K562 (cell line): ENCODE data around the gene TRMT2A. TPM values are rescaled to one million over a fixed set of nuclear protein-coding genes. Genes with fewer than 3 reads are reported as not detected.

Experiments used
- CLOCK ChIP-seq: fragments of 250-450 bp; sonication (Bioruptor Pico); IDR thresholded peaks from 2 replicates; pipeline ENCODE4 v1.4.0; 2020; ENCODE audit warnings: mild to moderate bottlenecking, moderate library complexity, borderline replicate concordance
- CTCF ChIP-seq, 3 experiments: IDR thresholded peaks in 2 of 3; conservative IDR thresholded peaks in 1 of 3; 2 replicates each; pipeline ENCODE4 v1.5.1; 2011 to 2012; ENCODE audit warnings: low read length in 3 of 3, mild to moderate bottlenecking in 3 of 3, control low read depth in 2 of 3, improper control_type of control experiment in 1 of 3, inconsistent platforms in 1 of 3, low read depth in 1 of 3, mixed read lengths in 1 of 3, moderate library complexity in 1 of 3; ENCODE audit not compliant: insufficient read depth in 2 of 3
- ILF3 ChIP-seq: fragments of 450-650 bp; IDR thresholded peaks from 2 replicates; pipeline ENCODE4 v1.6.1; 2018; ENCODE audit warnings: antibody characterized with exemption, mild to moderate bottlenecking, moderate library complexity, borderline replicate concordance
- NCOA2 ChIP-seq, 2 experiments: fragments of 450-650 bp; IDR thresholded peaks; 2 replicates each; pipeline ENCODE4 v1.6.1; 2018; ENCODE audit warnings: mild to moderate bottlenecking in 2 of 2, moderate library complexity in 1 of 2; ENCODE audit not compliant: partially characterized antibody in 2 of 2
- NFIC ChIP-seq: fragments of 450-650 bp; IDR thresholded peaks from 2 replicates; pipeline ENCODE4 v1.6.1; 2017; ENCODE audit warnings: mild to moderate bottlenecking, inconsistent platforms
- OTX1 ChIP-seq: fragments of 450-650 bp; formaldehyde crosslinking; IDR thresholded peaks from 2 replicates; pipeline ENCODE4 v1.4.0; 2022; ENCODE audit warnings: mild to moderate bottlenecking
- PHB ChIP-seq: fragments of 250-450 bp; sonication (Bioruptor Pico); IDR thresholded peaks from 2 replicates; pipeline ENCODE4 v1.5.0; 2021
- RBM25 ChIP-seq: fragments of 200-400 bp; formaldehyde crosslinking; IDR thresholded peaks from 2 replicates; pipeline ENCODE4 v1.6.1; 2018; ENCODE audit warnings: low read length, low read depth, moderate library complexity; ENCODE audit not compliant: severe bottlenecking
- RFX5 ChIP-seq: IDR thresholded peaks from 2 replicates; pipeline ENCODE4 v1.6.1; 2011; ENCODE audit warnings: low read depth, mild to moderate bottlenecking, improper control_type of control experiment, low read length
- SMARCC2 ChIP-seq: fragments of 450-650 bp; IDR thresholded peaks from 2 replicates; pipeline ENCODE4 v1.6.1; 2017; ENCODE audit warnings: antibody characterized with exemption, moderate library complexity, mild to moderate bottlenecking, low read depth
- SREBF1 ChIP-seq: fragments of 150-350 bp; IDR thresholded peaks from 2 replicates; pipeline ENCODE4 v1.6.1; 2014; ENCODE audit warnings: antibody characterized with exemption, low read depth, low read length, borderline replicate concordance
- THAP7 ChIP-seq: fragments of 250-450 bp; sonication (Bioruptor Pico); IDR thresholded peaks from 2 replicates; pipeline ENCODE4 v1.5.0; 2021
- TSHZ1 ChIP-seq: fragments of 250-450 bp; sonication (Bioruptor Pico); IDR thresholded peaks from 2 replicates; pipeline ENCODE4 v1.4.0; 2020; ENCODE audit warnings: mild to moderate bottlenecking, moderate library complexity
- XRCC4 ChIP-seq: IDR thresholded peaks from one replicate; pipeline ENCODE4 v1.6.1; 2011; ENCODE audit not compliant: insufficient read depth, insufficient read length; ENCODE audit errors: extremely low read depth
- ZNF133 ChIP-seq: fragments of 250-450 bp; sonication (Bioruptor Pico); IDR thresholded peaks from 2 replicates; pipeline ENCODE4 v1.4.0; 2020; ENCODE audit warnings: mild to moderate bottlenecking
- ZNF740 ChIP-seq, 3 experiments: fragments of 200-800 bp in 1 of 3; sonication (Bioruptor generic) in 1 of 3; sonication (generic) in 1 of 3; formaldehyde crosslinking in 1 of 3; IDR thresholded peaks; 2 replicates each; pipeline versions ENCODE4 v1.6.1 to v1.8.0; 2016 to 2022; ENCODE audit warnings: mild to moderate bottlenecking in 2 of 3, missing compliant biosample characterization in 2 of 3, missing genetic modification characterization in 2 of 3, missing genetic modification reagents in 1 of 3
- ZNF77 ChIP-seq: fragments of 250-450 bp; sonication (Bioruptor Pico); IDR thresholded peaks from 2 replicates; pipeline ENCODE4 v1.5.0; 2020
- polyA plus RNA-seq, 8 experiments: library from polyadenylated mRNA; depleted of rRNA in 4 of 8; stranded (reverse) in 5 of 8; unstranded in 3 of 8; fragments of >200 nt; fragmentation: Nextera tagmentation in 2 of 8; fragmentation: Illumina TruSeq in 1 of 8; extraction: Ambion mirVana in 2 of 8; extraction: Trizol in 1 of 8; gene quantifications; 2 replicates each; pipeline versions ENCODE4 v1.2.1 to v1.2.3, GENCODE V29; 2011 to 2014; ENCODE audit warnings: inconsistent platforms in 1 of 8, missing spikeins in 1 of 8
- total RNA-seq, 7 experiments: library from RNA; depleted of rRNA in 6 of 7; stranded (reverse); fragments of >200 nt in 6 of 7; fragmentation: Illumina TruSeq in 2 of 7; extraction: Trizol in 2 of 7; gene quantifications; 2 replicates each; pipeline versions ENCODE4 v1.2.1 to v1.2.3, GENCODE V29; 2011 to 2021; ENCODE audit warnings: low replicate concordance in 1 of 7

The TRMT2A gene
- total and polyA plus RNA-seq, 9 of the 15 experiments (the other 6 are each of a cell fraction or from before 2014, with no cell fraction given), result 1.6 to 265 (median 140) TPM

GRCh38 chr22:20076627-20077172 lies 40.3 kb downstream of the TRMT2A start (continued):
- no peak for TF ChIP-seq TSHZ1 (CRISPR knock-in tag)
- TF ChIP-seq NFIC, result no peak
- no peak for TF ChIP-seq ZNF740 (CRISPR knock-in tag; IDR thresholded peaks at IDR 0.05)
- no peak for TF ChIP-seq ZNF740 (tag; IDR thresholded peaks at IDR 0.05)
- TF ChIP-seq PHB (CRISPR knock-in tag), result no peak
- no peak for TF ChIP-seq NCOA2 (IDR thresholded peaks at IDR 0.05; ENCODE audit: partially characterized antibody in 2 of 2)
- no peak for TF ChIP-seq THAP7 (CRISPR knock-in tag)
- peak; percentile 24 to 50 (median 39); a peak in 5 of 6 replicates for TF ChIP-seq CTCF (IDR thresholded peaks at IDR 0.05 in 2 of 3, conservative IDR thresholded peaks at IDR 0.05 in 1 of 3; ENCODE audit: insufficient read depth in 2 of 3, low read depth in 1 of 3, low read length in 3 of 3)
- TF ChIP-seq RBM25, result no peak
- no peak for TF ChIP-seq ZNF133 (CRISPR knock-in tag)
- TF ChIP-seq CLOCK (CRISPR knock-in tag), result no peak
- peak; percentile 75; the same call in 1 of the 2 replicates for TF ChIP-seq OTX1
- no peak for TF ChIP-seq ZNF77 (CRISPR knock-in tag)
- TF ChIP-seq ILF3, result no peak
- no peak for TF ChIP-seq XRCC4
- TF ChIP-seq SREBF1, result 0 out of 2 replicates have a peak, but pooled peaks have one; percentile 65
- no peak for TF ChIP-seq SMARCC2
- TF ChIP-seq RFX5, result no peak
